Ramos (cell line): Measurements from ENCODE around the gene NAA40.

ENCODE experiments used
- in situ Hi-C: fragments of 300-500 bp; cut with MboI; formaldehyde crosslinking; loops from one replicate; pipeline ENCODE4 v1.14.3; 2022; ENCODE audit warnings: low sequenced_read_pairs; ENCODE audit not compliant: unreplicated experiment

Gene NAA40

DNA sequence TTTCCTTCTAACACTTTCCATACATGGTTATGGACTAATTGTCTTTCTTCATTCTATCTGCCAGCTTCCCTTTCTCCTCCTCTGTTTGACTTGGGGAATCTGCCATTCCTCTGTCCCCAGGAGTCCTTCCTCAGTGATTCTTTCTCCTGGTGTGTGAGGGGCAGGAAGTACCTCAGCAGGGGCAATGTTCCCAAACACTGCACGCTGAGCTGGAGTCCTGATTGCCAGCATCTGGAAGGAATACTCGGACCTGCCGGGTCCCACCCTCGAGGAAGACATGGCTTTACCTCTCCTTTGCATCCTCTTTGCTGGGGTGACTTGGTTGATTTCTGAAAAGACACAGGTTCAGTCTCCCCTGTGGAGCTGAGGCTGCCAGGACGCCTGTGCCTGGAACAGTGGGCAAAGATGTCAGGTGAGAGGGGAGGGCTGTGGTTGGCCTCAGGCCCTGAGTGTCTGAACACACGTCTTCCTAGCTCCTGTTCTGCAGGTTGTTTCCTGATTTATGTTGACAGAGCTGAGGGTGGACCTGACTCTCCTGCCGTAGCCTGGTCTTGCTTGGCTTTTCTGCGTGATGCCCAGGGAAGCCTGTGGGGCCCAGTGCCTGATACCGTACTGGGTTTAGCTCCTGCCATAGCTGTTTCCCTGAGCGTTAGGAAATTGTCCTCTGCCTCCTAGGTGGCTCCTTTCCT is 39.9 kb downstream of the NAA40 start:
- in situ Hi-C loops, result no loop called here

DNA sequence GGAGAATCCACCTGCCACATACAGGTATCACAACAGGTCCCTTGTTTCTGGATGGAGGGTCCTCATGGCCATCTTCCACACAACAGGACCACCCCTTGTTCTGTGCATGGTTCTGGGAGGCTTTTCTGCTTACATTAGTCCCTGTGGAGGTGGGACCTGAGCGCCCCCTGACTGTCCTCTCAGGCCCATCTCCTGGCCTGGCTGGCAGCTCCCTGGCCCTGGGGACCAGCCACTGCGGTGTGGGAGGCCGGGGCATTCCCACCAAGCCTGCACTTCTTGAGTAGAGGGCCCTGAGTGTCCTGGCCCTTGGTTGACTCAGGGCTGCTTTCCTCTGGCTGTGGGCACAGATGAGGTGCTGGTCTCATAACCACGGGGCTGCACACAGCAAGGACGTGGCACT is 40.6 kb downstream of the NAA40 start:
- in situ Hi-C loops, result no loop called here

DNA sequence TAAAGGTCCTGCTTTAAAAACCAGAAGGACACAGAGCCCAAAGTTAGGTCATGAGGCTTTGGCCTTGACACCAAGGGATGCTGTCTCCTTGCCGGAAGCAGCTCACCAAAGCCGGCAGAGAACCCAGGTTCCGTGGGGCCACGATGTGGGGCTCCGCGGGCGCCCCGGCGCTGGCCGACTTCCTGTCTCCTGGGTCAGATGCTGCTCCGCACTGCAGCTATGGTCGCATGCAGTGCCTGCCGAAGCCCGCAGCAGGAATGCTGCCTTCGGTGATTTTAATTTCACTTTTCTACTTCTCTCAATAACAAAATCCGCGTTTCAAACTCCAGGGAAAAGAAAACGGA is 47.0 kb downstream of the NAA40 start:
- in situ Hi-C loops, result no loop called here

DNA sequence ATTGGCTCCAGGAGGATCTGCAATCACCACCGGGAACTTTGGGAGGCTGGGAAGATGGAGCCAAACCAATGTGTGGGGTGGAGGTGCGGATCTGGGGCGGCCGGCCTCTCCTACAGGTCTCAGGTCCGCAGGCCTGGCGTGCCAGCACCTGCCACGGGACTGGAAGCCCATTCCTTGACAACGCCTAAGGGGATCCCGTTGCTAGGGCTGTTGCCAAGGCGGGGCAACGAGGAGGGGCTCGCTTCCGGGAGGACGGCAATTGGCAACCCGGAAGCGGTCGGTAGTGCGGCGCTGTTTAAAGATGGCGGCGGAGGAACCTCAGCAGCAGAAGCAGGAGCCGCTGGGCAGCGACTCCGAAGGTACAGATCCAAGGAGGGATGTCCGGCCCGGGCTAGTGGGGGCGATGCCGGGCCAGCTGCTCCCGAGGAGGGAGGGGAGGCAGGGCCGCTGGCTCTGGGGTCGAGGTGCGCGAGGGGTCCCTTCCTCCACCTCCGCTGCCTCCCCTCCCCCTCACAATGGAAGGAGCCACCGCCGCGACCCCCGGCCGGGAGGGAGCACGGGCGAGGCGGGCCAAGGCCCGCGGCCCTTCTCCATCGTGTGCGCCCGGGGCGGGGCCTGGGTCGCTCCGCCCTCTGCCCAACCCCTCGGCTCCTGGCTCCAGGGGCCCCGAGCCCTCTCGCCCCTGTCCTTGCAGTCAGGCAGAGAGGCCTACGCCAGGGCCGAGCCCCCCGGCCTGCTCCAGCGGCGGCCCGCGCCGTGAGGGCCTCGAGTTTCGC is 47.5 kb downstream of the NAA40 start, which contains the start of gene OTUB1:
TSS of gene OTUB1 (plus strand) at position 283 of the 776 bp plus-strand sequence. CDS start at position 302, 19 bp downstream.
- in situ Hi-C loops, result no loop called here

DNA sequence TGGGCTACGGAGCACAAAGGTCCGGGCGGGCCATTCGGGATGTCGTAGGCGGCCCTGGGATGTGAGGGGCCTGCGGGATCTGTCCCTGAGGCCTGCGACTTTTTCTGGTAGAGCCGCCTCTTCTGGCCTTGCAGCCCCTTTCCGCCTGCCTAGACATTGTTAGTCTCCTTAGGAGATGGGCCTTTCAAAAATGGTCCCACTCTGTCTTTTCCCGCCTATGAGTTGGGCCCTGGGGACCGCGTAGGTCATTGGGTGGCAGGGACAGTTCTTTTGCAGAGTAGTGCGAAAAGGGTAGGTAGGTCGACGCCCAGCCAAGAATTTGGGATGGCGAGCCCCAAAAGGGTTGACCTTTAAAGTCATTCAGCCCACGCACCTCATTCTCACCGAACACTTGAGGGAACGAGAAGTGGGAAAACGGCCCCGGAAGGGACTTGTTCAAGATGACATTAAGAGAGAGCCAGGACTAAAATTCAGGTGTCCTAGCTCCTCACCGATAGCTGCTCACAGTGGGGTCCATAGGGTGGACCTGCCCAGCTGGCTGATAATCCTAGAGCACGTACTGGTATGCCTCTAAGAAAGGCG is 48.2 kb downstream of the NAA40 start:
- in situ Hi-C loops, result no loop called here

DNA sequence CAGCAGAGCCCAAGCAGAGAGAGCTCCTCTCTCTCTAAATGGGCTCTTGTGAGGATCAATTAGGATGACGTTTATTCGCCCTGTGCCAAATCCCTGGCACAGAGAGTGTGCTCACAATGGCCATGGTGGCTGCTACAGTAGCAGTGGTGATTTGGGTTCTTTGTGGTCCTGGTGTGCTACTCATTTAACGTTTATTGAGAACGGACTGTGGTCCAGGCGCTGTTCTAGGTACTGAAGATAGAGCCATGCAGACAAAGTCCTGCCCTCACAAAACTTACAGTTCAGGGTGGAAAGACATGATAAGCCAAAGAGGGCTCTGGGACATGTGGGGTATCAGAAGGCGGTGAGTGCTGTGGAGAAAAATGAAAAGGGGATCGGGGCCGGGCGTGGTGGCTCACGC is 52.8 kb downstream of the NAA40 start:
- in situ Hi-C loops, result loop anchor here (10.0 kb wide), 1 partner anchor 303 kb away; the partner anchor contains the start of gene KCNK4

DNA sequence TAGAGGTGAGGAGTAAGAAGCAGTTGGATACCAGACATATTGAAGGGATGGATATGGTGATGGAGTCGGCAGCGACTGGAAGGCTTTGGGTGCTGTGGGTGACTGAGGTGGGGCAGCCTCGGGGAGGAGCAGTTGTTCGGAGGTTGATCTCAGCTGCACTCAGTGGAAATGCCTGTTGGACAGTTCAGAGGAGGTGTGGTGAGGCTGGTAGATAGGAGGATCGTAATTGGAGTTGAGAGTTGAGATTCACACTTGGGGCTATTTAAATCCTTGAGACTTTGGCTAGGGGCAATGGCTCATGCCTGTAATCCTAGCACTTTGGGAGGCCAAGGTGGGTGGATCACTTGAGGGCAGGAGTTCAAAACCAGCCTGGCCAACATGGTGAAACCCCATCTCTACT is 54.3 kb downstream of the NAA40 start:
- in situ Hi-C loops, result loop anchor here (10.0 kb wide), 1 partner anchor 302 kb away; the partner anchor contains the start of gene KCNK4

DNA sequence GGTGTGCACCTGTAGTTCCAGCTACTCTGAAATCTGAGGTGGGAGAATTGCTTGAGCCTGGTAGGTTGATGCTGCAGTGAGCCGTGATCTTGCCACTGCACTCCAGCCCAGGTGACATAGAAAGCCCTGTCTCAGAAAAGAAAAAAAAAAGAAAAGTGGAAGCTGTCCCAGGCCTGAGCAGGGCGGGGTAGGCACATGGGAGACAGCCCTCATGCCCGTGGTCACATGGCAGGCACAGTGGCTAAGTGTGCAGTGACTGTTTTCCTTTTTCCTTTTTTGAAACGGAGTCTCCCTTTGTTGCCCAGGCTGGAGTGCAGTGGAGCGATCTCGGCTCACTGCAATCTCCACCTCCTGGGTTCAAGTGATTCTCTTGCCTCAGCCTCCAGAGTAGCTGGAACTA is 55.2 kb downstream of the NAA40 start:
- in situ Hi-C loops, result loop anchor here (10.0 kb wide), 1 partner anchor 301 kb away; the partner anchor contains the start of gene KCNK4

DNA sequence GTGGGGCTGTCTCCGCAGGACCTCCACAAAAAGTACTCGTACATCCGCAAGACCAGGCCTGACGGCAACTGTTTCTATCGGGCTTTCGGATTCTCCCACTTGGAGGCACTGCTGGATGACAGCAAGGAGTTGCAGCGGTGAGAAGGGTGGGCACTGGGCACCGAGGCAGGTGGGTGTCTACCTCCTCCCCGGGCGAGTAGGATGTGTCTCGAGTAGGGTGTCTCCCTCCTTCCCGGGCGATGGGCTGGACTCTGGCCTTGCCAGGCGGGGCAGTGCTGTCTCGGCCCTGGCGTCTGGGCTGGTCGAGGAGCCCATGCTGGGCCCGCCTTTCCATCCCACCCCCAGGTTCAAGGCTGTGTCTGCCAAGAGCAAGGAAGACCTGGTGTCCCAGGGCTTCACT is 57.7 kb downstream of the NAA40 start:
- in situ Hi-C loops, result loop anchor here (10.0 kb wide), 1 partner anchor 298 kb away; the partner anchor contains the start of gene KCNK4

DNA sequence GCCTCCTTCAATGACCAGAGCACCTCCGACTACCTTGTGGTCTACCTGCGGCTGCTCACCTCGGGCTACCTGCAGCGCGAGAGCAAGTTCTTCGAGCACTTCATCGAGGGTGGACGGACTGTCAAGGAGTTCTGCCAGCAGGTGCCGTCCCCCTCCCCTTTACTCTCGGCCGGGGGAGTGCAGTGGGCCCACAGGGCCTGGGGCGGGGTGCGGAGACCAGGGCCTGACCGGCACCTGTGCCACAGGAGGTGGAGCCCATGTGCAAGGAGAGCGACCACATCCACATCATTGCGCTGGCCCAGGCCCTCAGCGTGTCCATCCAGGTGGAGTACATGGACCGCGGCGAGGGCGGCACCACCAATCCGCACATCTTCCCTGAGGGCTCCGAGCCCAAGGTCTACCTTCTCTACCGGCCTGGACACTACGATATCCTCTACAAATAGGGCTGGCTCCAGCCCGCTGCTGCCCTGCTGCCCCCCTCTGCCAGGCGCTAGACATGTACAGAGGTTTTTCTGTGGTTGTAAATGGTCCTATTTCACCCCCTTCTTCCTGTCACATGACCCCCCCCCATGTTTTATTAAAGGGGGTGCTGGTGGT is 58.4 kb downstream of the NAA40 start:
- in situ Hi-C loops, result loop anchor here (10.0 kb wide), 1 partner anchor 298 kb away; the partner anchor contains the start of gene KCNK4

DNA sequence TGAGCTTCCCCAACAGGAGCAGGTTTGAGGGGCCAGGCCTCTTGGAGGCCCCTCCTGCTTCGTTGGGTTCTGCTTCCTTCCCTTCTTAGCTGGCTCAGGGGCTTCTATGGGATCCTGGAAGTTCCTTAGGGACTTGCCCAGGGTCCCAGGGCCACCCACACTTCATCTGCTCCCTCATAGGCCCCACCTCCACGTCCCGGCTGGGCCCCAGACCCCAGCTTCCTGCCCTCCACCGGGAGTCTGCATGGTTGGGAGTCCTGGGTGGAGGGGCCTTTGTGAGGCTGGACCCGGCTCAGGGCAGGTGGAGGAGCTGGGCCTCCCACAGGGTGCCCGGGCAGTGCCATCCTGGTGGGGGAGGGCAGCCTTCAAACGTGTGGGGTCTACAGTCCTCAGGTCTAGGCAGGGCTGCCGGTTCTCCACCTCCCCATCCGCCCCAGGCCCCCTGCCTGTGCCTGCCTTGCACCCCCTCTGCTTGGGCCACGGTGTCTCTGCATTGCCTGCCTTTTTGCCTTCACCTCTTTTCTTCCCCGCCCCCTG is 59.1 kb downstream of the NAA40 start:
- in situ Hi-C loops, result loop anchor here (10.0 kb wide), 1 partner anchor 297 kb away; the partner anchor contains the start of gene KCNK4

DNA sequence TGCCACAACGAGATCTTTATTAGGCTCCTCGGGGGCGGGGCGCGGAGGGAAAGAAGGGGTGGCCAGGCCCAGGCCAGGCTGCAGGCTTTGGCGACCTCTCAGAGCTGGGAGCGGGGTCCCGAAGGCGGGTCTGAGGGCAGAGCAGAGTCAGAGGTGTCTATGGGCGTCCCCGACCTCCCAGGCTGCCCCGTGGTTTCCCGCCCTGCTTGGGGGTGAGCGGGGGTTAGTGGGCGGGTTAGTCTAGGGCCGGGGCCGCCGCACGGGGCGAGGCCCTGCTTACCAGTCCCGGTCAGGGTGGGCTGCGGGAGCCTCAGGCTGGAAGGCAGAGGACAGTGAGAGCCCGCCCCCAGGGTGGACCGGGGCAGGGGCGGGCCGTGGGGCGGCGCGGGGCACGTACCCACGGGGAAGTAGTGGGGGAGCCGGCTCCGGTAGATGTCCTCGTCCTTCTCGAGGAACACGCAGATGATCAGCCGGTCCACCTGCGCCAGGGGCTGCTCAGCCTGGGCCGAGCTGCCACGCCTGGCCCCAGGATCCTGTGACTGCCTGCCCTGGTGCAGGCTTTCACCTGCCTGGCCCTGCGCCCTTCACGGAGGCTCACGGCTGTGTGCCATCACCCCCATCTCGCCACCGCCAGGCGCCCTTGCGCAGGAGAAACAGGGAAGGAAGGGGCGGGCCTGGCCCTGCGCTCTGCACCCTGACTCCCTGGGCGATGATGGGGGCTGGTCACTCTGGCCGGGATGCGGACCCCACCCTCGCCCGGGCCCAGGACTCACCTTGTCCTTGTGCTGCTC is 60.0 kb downstream of the NAA40 start:
- in situ Hi-C loops, result loop anchor here (10.0 kb wide), 1 partner anchor 296 kb away; the partner anchor contains the start of gene KCNK4

DNA sequence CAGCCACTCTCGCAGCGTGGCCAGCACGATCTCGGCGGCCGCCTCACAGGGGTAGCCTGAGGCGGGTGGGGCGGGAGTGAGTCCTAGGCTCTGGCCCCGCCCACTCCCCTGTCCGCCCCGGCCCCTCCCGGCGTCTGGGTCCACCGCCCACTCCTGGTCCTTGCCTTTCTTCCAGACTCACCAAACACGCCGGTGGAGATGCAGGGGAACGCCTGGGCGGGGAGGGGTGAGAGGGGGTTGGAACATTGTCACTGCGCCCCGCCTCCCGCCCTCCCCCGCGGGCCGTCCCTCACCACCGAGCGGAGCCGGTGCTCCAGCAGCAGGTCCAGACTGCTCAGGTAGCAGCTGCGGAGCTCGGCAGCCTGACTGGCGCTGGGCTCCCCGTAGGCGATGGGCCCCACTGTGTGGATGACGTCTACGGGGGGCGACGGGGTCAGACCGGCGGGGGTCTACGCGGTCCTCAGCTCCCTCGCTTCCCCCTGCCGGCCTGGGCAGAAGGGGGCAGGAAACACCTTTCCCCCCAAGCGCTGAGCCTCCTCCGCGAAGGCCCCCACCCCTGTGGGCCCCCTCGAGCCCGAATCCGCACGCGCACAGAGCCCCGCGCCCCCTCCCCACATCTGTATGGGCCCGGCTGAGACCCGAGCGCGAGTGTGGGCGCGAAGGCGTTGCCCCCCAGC is 60.7 kb downstream of the NAA40 start:
- in situ Hi-C loops, result loop anchor here (5.0 to 10.0 kb wide), 2 partner anchors 148 to 295 kb away; partner anchors contain the start of gene KCNK4

DNA sequence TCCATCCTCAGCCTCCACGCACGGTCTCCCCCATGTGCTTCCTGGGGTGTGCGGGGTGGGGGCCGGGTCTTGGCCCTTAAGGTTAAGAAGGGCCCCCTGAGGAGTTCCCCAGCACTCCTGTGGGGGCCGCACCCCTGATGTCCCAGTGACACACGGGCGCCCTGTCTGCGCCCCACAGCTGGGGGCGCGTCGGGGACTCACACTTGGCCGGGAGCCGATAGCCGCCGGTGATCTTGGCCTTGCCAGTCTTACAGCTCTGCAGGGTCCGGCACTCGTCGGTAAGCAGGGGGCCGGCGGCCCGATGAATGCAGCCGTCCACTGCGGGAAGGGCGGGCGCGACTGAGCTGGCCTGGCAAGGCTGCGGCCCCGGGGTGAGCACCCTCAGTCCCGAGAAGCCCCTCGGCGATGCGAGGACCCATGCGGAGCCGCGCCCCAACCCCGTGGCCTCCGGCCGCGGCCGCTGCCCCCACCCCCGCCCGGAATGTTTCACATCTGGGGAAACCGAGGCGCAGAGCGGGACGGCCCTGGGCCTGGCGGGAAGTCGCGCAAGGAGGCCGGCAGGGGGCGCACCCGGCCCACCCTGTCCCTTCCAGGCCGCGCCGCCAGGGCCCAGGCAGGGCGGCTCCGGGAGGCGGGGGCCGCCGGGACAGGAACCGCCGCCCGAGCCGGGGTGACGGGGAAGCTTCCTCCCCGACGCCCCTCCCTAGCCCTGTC is 61.4 kb downstream of the NAA40 start:
- in situ Hi-C loops, result loop anchor here (5.0 kb wide), 1 partner anchor 147 kb away; no protein-coding TSS in a partner anchor

DNA sequence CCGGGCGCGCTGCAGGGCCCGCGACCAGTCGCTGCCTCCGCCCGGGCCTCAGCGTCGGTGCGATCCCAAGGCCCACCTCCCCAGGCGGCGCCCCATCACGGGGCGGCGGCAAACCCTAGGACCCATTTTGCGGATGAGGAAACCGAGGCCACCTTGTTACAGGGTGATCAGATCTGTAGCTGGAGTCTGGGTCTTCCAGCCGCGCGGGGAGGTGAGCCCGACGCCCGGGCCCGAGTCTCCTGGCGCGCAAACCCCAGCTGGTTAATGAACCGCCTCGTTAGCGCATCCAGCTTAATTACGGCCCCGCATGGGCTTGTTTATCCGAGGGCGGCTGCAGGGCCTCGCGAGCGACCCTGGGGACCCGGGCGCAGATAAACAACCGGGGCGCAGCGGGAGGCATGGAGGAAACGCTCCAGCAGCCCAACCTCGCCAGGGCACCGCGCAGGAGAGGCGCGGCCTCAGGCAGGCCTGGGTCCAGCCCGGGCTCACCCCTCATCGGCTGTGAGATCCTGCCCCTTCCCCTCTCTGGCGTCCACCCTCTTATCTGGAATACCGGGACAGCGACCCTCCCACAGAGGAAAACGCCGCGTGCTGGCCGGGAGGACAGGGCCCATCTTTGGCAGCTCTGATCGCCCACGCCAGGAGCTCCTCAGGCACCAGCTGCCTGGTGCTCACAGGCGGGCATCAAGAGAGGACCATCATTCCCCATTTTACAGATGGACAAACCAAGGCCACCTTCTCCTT is 62.1 kb downstream of the NAA40 start:
- in situ Hi-C loops, result loop anchor here (5.0 kb wide), 1 partner anchor 146 kb away; no protein-coding TSS in a partner anchor

DNA sequence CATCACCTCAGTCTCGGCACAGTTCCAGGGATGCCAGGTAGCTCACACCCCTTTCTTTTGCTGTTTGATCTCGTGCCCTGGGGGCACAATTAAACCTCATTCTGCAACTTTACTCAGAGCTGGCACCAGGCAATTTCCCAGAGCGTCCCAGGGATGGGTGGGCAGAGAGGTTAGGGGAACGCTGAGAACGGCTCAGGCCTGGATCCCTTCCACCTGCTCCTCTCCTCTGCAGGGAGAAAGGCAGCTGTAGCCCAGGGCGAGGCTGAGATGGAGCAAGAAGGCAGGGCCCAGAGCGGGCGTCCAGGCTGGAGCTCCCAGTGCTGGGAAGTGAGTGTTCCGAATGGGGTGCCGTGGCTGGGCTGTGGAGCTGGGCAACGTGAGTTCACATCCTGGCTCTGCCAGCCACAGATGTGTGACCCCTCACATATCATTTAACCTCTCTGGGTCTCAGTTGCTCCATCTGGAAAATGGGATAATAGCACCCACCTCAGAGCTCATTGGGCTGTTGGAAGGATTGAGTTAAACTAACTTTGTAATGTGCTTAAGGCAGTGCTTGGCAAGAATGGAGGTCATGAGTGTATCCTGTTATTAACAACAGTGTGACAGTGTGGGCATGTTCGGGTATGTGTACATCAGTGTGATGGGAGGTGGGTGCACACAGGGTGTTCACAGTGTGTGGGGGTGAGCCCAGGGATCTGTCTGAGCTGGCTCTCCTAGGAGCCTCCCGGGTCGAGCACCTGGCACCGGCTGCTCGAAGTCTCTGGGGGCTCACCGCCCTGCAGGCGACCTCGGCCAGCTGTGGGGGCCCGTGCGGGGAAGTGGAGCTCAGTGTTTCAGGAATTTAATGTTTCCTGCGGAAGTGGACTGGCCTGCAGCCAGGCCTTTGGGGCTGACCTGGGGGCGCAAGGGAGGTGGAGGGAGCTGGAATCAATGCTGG is 63.0 kb downstream of the NAA40 start:
- in situ Hi-C loops, result loop anchor here (5.0 kb wide), 1 partner anchor 146 kb away; no protein-coding TSS in a partner anchor
